ENCODE measurements around the gene BPIFB6.

Gene BPIFB6

GRCh38 chr20:32989507-32990283, 41.8 kb upstream of the BPIFB6 start:
- no peaks in the 10 kb centered on the region for H3K4me1 ChIP-seq (ENCODE audit: control insufficient read depth, insufficient read depth, low read length)
- WGBS, 2 experiments: 90 to 92% methylated on average over 14 of the region's 14 CpGs
- H3K27me3 ChIP-seq (ENCODE audit: control insufficient read depth, insufficient read depth, low read length, poor library complexity, severe bottlenecking): no peaks in the 10 kb centered on the region
- no peak overlapping the region for H3K4me3 ChIP-seq (ENCODE audit: insufficient read depth, low read depth, low read length)
- H3K27ac ChIP-seq (ENCODE audit: insufficient read depth, low read depth, low read length, poor library complexity, severe bottlenecking): no peak overlapping the region
- H3K36me3 ChIP-seq (ENCODE audit: control insufficient read depth, insufficient read depth, low read length): no peaks in the 10 kb centered on the region
- H3K9me3 ChIP-seq (ENCODE audit: control insufficient read depth, low read length): no peaks in the 10 kb centered on the region

- WGBS, 2 experiments: 90 to 92% methylated on average over 3 of the region's 3 CpGs
Observed at GRCh38 chr20:32990426-32990825, 41.0 kb upstream of the BPIFB6 start.

GRCh38 chr20:32991383-32991782, 40.1 kb upstream of the BPIFB6 start:
- no peak overlapping the region for H3K4me3 ChIP-seq (ENCODE audit: insufficient read depth, low read depth, low read length)
- no peaks in the 10 kb centered on the region for H3K36me3 ChIP-seq (ENCODE audit: control insufficient read depth, insufficient read depth, low read length)
- no peaks in the 10 kb centered on the region for H3K4me1 ChIP-seq (ENCODE audit: control insufficient read depth, insufficient read depth, low read length)
- no peaks in the 10 kb centered on the region for H3K27me3 ChIP-seq (ENCODE audit: control insufficient read depth, insufficient read depth, low read length, poor library complexity, severe bottlenecking)
- H3K27ac ChIP-seq (ENCODE audit: insufficient read depth, low read depth, low read length, poor library complexity, severe bottlenecking): no peak overlapping the region
- 53 to 80% methylated on average over 1 to 3 of the region's 3 CpGs for WGBS, 2 experiments
- no peaks in the 10 kb centered on the region for H3K9me3 ChIP-seq (ENCODE audit: control insufficient read depth, low read length)

More at GRCh38 chr20:32990426-32990825, 41.0 kb upstream of the BPIFB6 start:
- Histone ChIP-seq H3K9me3 (ENCODE audit: control insufficient read depth, low read length) (no peaks in the 10 kb centered on the region), H3K36me3 (ENCODE audit: control insufficient read depth, insufficient read depth, low read length) (no peaks in the 10 kb centered on the region), H3K4me3 (ENCODE audit: insufficient read depth, low read depth, low read length) (no peak overlapping the region), H3K27me3 (ENCODE audit: control insufficient read depth, insufficient read depth, low read length, poor library complexity, severe bottlenecking) (no peaks in the 10 kb centered on the region), H3K4me1 (ENCODE audit: control insufficient read depth, insufficient read depth, low read length) (no peaks in the 10 kb centered on the region), H3K27ac (ENCODE audit: insufficient read depth, low read depth, low read length, poor library complexity, severe bottlenecking) (no peak overlapping the region)

- 81 to 86% methylated on average over 8 of the region's 8 CpGs for WGBS, 2 experiments
Observed at GRCh38 chr20:32991792-32992641, 39.4 kb upstream of the BPIFB6 start.

GRCh38 chr20:32993496-32994050, 37.9 kb upstream of the BPIFB6 start:
- Histone ChIP-seq H3K27me3 (ENCODE audit: control insufficient read depth, insufficient read depth, low read length, poor library complexity, severe bottlenecking) (no peaks in the 10 kb centered on the region), H3K36me3 (ENCODE audit: control insufficient read depth, insufficient read depth, low read length) (no peaks in the 10 kb centered on the region), H3K4me1 (ENCODE audit: control insufficient read depth, insufficient read depth, low read length) (no peaks in the 10 kb centered on the region), H3K27ac (ENCODE audit: insufficient read depth, low read depth, low read length, poor library complexity, severe bottlenecking) (no peak overlapping the region), H3K4me3 (ENCODE audit: insufficient read depth, low read depth, low read length) (no peak overlapping the region), H3K9me3 (ENCODE audit: control insufficient read depth, low read length) (no peaks in the 10 kb centered on the region)
- WGBS, 2 experiments: 91 to 94% methylated on average over 8 of the region's 8 CpGs

More at GRCh38 chr20:32991792-32992641, 39.4 kb upstream of the BPIFB6 start:
- H3K4me1 ChIP-seq (ENCODE audit: control insufficient read depth, insufficient read depth, low read length): no peaks in the 10 kb centered on the region
- H3K4me3 ChIP-seq (ENCODE audit: insufficient read depth, low read depth, low read length): no peak overlapping the region
- H3K9me3 ChIP-seq (ENCODE audit: control insufficient read depth, low read length): no peaks in the 10 kb centered on the region
- H3K27me3 ChIP-seq (ENCODE audit: control insufficient read depth, insufficient read depth, low read length, poor library complexity, severe bottlenecking): no peaks in the 10 kb centered on the region
- H3K36me3 ChIP-seq (ENCODE audit: control insufficient read depth, insufficient read depth, low read length): no peaks in the 10 kb centered on the region
- no peak overlapping the region for H3K27ac ChIP-seq (ENCODE audit: insufficient read depth, low read depth, low read length, poor library complexity, severe bottlenecking)

- Histone ChIP-seq H3K4me3 (ENCODE audit: insufficient read depth, low read depth, low read length) (no peak overlapping the region), H3K9me3 (ENCODE audit: control insufficient read depth, low read length) (no peaks in the 10 kb centered on the region), H3K27me3 (ENCODE audit: control insufficient read depth, insufficient read depth, low read length, poor library complexity, severe bottlenecking) (no peaks in the 10 kb centered on the region), H3K27ac (ENCODE audit: insufficient read depth, low read depth, low read length, poor library complexity, severe bottlenecking) (no peak overlapping the region), H3K36me3 (ENCODE audit: control insufficient read depth, insufficient read depth, low read length) (no peaks in the 10 kb centered on the region), H3K4me1 (ENCODE audit: control insufficient read depth, insufficient read depth, low read length) (no peaks in the 10 kb centered on the region)
Observed at GRCh38 chr20:32995802-32996201, 35.6 kb upstream of the BPIFB6 start.

GRCh38 chr20:32997431-32997830, 34.0 kb upstream of the BPIFB6 start:
- no peak overlapping the region for H3K27ac ChIP-seq (ENCODE audit: insufficient read depth, low read depth, low read length, poor library complexity, severe bottlenecking)
- H3K4me1 ChIP-seq (ENCODE audit: control insufficient read depth, insufficient read depth, low read length): no peaks in the 10 kb centered on the region
- 88 to 89% methylated on average over 2 of the region's 2 CpGs for WGBS, 2 experiments
- H3K9me3 ChIP-seq (ENCODE audit: control insufficient read depth, low read length): no peaks in the 10 kb centered on the region
- H3K27me3 ChIP-seq (ENCODE audit: control insufficient read depth, insufficient read depth, low read length, poor library complexity, severe bottlenecking): no peaks in the 10 kb centered on the region
- no peaks in the 10 kb centered on the region for H3K36me3 ChIP-seq (ENCODE audit: control insufficient read depth, insufficient read depth, low read length)
- no peak overlapping the region for H3K4me3 ChIP-seq (ENCODE audit: insufficient read depth, low read depth, low read length)

- Histone ChIP-seq H3K27me3 (ENCODE audit: control insufficient read depth, insufficient read depth, low read length, poor library complexity, severe bottlenecking) (no peaks in the 10 kb centered on the region), H3K4me3 (ENCODE audit: insufficient read depth, low read depth, low read length) (no peak overlapping the region), H3K9me3 (ENCODE audit: control insufficient read depth, low read length) (no peaks in the 10 kb centered on the region), H3K27ac (ENCODE audit: insufficient read depth, low read depth, low read length, poor library complexity, severe bottlenecking) (no peak overlapping the region), H3K4me1 (ENCODE audit: control insufficient read depth, insufficient read depth, low read length) (no peaks in the 10 kb centered on the region), H3K36me3 (ENCODE audit: control insufficient read depth, insufficient read depth, low read length) (no peaks in the 10 kb centered on the region)
- 80 to 85% methylated on average over 8 of the region's 9 CpGs for WGBS, 2 experiments
Observed at GRCh38 chr20:32999603-33000250, 31.7 kb upstream of the BPIFB6 start.

- H3K9me3 ChIP-seq (ENCODE audit: control insufficient read depth, low read length): no peaks in the 10 kb centered on the region
- no peaks in the 10 kb centered on the region for H3K4me1 ChIP-seq (ENCODE audit: control insufficient read depth, insufficient read depth, low read length)
- 72 to 77% methylated on average over 9 of the region's 9 CpGs for WGBS, 2 experiments
- no peak overlapping the region for H3K27ac ChIP-seq (ENCODE audit: insufficient read depth, low read depth, low read length, poor library complexity, severe bottlenecking)
- H3K27me3 ChIP-seq (ENCODE audit: control insufficient read depth, insufficient read depth, low read length, poor library complexity, severe bottlenecking): no peaks in the 10 kb centered on the region
- H3K36me3 ChIP-seq (ENCODE audit: control insufficient read depth, insufficient read depth, low read length): no peaks in the 10 kb centered on the region
- no peak overlapping the region for H3K4me3 ChIP-seq (ENCODE audit: insufficient read depth, low read depth, low read length)
Observed at GRCh38 chr20:33000802-33001466, 30.5 kb upstream of the BPIFB6 start.
